T-helper 17 cell (primary cell): Measurements from ENCODE around the gene ZNRF1. TPM values are rescaled to one million over a fixed set of nuclear protein-coding genes. Genes with fewer than 3 reads are reported as not detected.
"Not testable (repeated sequence)": the region's sequence is repeated elsewhere in the genome, so short reads cannot be mapped to it uniquely, and the experiment has no call there.

Experiments
- ATAC-seq: fragments of 150-1000 bp; cut with Tn5 transposase; 2 replicates; pipeline ENCODE4 v1.10.0; 2021; ENCODE audit warnings: mild to moderate bottlenecking, moderate library complexity
- DNase-seq, 3 donors: peaks; one replicate each; pipeline versions ENCODE4 v3.0.0 to v3.0.0-alpha.2; 2020 to 2021
- H3K9me3 ChIP-seq: one replicate; pipeline ENCODE4 v1.7.0; 2013; ENCODE audit warnings: low read length, mild to moderate bottlenecking; ENCODE audit not compliant: control insufficient read depth, poor library complexity, severe bottlenecking
- H3K27ac Mint-ChIP-seq: one replicate; pipeline ENCODE4 v1.8.0; 2022; ENCODE audit warnings: mild to moderate bottlenecking, moderate library complexity, mixed read lengths
- H3K27me3 Mint-ChIP-seq: one replicate; pipeline ENCODE4 v1.8.0; 2022; ENCODE audit warnings: mixed read lengths
- H3K36me3 Mint-ChIP-seq: one replicate; pipeline ENCODE4 v1.8.0; 2022; ENCODE audit warnings: low read depth, mixed read lengths
- H3K4me1 Mint-ChIP-seq: one replicate; pipeline ENCODE4 v1.8.0; 2022; ENCODE audit warnings: mild to moderate bottlenecking, mixed read lengths
- H3K4me3 Mint-ChIP-seq: one replicate; pipeline ENCODE4 v1.8.0; 2022; ENCODE audit warnings: mild to moderate bottlenecking, moderate library complexity, mixed read lengths
- total RNA-seq, 4 donors: library from RNA in 2 of 4; stranded (reverse) in 2 of 4; gene quantifications; one replicate each; pipeline ENCODE4 v1.2.3 and lab custom pipeline; 2022 to 2026

Gene ZNRF1
- total RNA-seq, 2 donors from 2014 or later, result 10.7 to 18.1 TPM

GRCh38 chr16:75116911-75117245, 118.1 kb downstream of the ZNRF1 start:
- Mint-ChIP-seq H3K36me3 (no peaks in the 10 kb centered on the region), H3K27me3 (peaks cover 4% of the 10 kb centered on the region)
- ATAC-seq, result no peak

DNA sequence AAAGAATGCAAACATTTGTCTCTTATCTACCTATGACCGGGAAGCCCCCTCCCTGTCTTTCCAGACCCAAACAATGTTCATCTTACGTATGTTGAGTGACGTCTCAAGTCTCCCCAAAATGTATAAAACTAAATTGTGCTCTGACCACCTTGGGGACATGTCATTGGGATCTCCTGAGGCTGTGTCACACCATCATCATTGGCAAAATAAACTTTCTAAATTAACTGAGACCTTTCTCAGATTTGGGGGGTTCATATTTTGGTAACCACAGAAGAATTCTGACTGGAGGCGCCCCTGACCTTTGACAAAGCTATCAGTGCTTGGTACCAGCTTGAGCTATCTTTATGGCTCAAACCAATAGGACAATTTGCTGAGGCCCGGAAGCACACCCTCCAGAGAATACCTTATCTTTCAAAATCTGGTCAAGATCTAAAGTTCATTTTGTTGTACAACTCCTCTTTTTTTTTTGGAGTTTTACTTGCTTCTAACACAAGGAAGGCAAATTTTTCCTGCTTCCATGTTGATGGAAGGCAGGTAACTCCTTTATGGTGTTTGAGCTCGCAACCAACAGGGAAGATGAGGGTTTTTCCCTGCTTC, 120.2 kb downstream of the ZNRF1 start:
- H3K4me3 Mint-ChIP-seq, result no peak overlapping the region
- H3K27ac Mint-ChIP-seq, result no peak overlapping the region
- ATAC-seq, result no peak
- no peaks in the 10 kb centered on the region for H3K9me3 ChIP-seq
- no peak for DNase-seq
- H3K27me3 Mint-ChIP-seq, result no peaks in the 10 kb centered on the region
- H3K4me1 Mint-ChIP-seq, result peaks cover 6% of the 10 kb centered on the region
- H3K36me3 Mint-ChIP-seq, result no peaks in the 10 kb centered on the region

More at GRCh38 chr16:75116911-75117245, 118.1 kb downstream of the ZNRF1 start:
- DNase-seq, result no peak
- peaks cover 6% of the 10 kb centered on the region for H3K4me1 Mint-ChIP-seq
- H3K9me3 ChIP-seq, result no peaks in the 10 kb centered on the region
- no peak overlapping the region for H3K27ac Mint-ChIP-seq
- no peak overlapping the region for H3K4me3 Mint-ChIP-seq

GRCh38 chr16:75120253-75120652, 121.4 kb downstream of the ZNRF1 start:
- Mint-ChIP-seq H3K36me3 (no peaks in the 10 kb centered on the region), H3K27ac (no peak overlapping the region), H3K4me3 (no peak overlapping the region), H3K4me1 (peaks cover 6% of the 10 kb centered on the region), H3K27me3 (no peaks in the 10 kb centered on the region)
- no peak for DNase-seq
- ATAC-seq, result no peak
- no peaks in the 10 kb centered on the region for H3K9me3 ChIP-seq

- H3K4me3 Mint-ChIP-seq, result no peak overlapping the region
- no peak overlapping the region for H3K27ac Mint-ChIP-seq
- DNase-seq, result no peak
These were observed 123.2 kb downstream of the ZNRF1 start for GRCh38 chr16:75121949-75122568.

GRCh38 chr16:75122609-75123008, 123.8 kb downstream of the ZNRF1 start:
- Mint-ChIP-seq H3K4me3 (no peak overlapping the region), H3K4me1 (no peaks in the 10 kb centered on the region), H3K36me3 (no peaks in the 10 kb centered on the region), H3K27me3 (no peaks in the 10 kb centered on the region), H3K27ac (no peak overlapping the region)
- no peak for DNase-seq
- H3K9me3 ChIP-seq, result no peaks in the 10 kb centered on the region
- no peak for ATAC-seq

More at GRCh38 chr16:75121949-75122568, 123.2 kb downstream of the ZNRF1 start:
- ATAC-seq, result no peak
- Mint-ChIP-seq H3K4me1 (no peaks in the 10 kb centered on the region), H3K27me3 (no peaks in the 10 kb centered on the region), H3K36me3 (no peaks in the 10 kb centered on the region)
- H3K9me3 ChIP-seq, result no peaks in the 10 kb centered on the region

DNA sequence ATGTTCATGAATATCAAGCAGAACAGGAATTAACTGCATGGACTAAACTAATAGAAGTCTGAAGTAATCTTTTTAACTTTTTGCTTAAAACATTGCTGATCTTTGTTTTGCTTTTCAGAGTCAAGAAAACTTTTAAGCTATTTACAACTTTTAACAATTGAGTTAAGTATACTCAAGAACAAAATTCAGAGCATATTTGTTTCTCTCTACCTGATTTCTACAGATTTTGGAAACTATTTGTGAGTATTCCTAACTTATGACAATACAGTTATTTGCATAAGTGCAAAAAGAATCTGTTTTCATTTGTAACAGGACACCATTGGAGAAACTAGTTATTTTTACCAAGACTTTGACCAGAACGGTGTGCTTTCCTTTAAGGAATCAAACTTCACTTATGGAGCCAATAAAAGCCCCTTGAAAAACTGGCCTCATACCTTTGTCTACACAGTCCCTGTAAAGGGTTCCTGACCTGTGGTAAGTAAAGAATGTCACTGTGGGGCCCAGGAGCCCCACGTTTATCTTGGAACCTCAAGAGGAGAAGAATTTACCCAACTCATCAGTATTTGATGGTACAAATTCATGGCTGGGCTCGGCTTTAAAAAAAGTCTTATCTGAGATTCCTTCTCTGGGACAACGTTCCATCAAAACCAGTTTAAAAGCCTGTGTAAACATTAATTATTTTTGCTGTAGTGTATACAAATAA, 129.0 kb downstream of the ZNRF1 start:
- Mint-ChIP-seq H3K36me3 (no peaks in the 10 kb centered on the region), H3K27ac (no peak overlapping the region), H3K4me3 (no peak overlapping the region), H3K27me3 (peaks cover 9% of the 10 kb centered on the region), H3K4me1 (peaks cover 13% of the 10 kb centered on the region)
- H3K9me3 ChIP-seq, result no peaks in the 10 kb centered on the region
- DNase-seq (no peak), ATAC-seq (no peak)

GRCh38 chr16:75129421-75130149, 130.8 kb downstream of the ZNRF1 start:
- not testable (repeated sequence) for H3K27me3 Mint-ChIP-seq, DNase-seq, H3K36me3 Mint-ChIP-seq, H3K27ac Mint-ChIP-seq, H3K9me3 ChIP-seq, ATAC-seq, H3K4me3 Mint-ChIP-seq
- peaks cover 13% of the 10 kb centered on the region for H3K4me1 Mint-ChIP-seq

GRCh38 chr16:75130150-75130771, 131.4 kb downstream of the ZNRF1 start:
- Mint-ChIP-seq H3K4me1 (peaks cover 13% of the 10 kb centered on the region), H3K27ac (no peak overlapping the region), H3K36me3 (no peaks in the 10 kb centered on the region), H3K4me3 (no peak overlapping the region), H3K27me3 (peaks cover 9% of the 10 kb centered on the region)
- no peaks in the 10 kb centered on the region for H3K9me3 ChIP-seq
- ATAC-seq (no peak), DNase-seq (no peak)

GRCh38 chr16:75131081-75131480, 132.3 kb downstream of the ZNRF1 start:
- no peak overlapping the region for H3K4me3 Mint-ChIP-seq
- peaks cover 9% of the 10 kb centered on the region for H3K27me3 Mint-ChIP-seq
- no peak overlapping the region for H3K27ac Mint-ChIP-seq
- peaks cover 13% of the 10 kb centered on the region for H3K4me1 Mint-ChIP-seq
- H3K9me3 ChIP-seq, result no peaks in the 10 kb centered on the region
- ATAC-seq, result no peak
- DNase-seq, result no peak
- no peaks in the 10 kb centered on the region for H3K36me3 Mint-ChIP-seq

- no peaks in the 10 kb centered on the region for H3K9me3 ChIP-seq
- DNase-seq (no peak), ATAC-seq (no peak)
- H3K27ac Mint-ChIP-seq, result no peak overlapping the region
- H3K27me3 Mint-ChIP-seq, result no peaks in the 10 kb centered on the region
- no peak overlapping the region for H3K4me3 Mint-ChIP-seq
- H3K36me3 Mint-ChIP-seq, result peaks cover 2% of the 10 kb centered on the region
- H3K4me1 Mint-ChIP-seq, result peaks cover 7% of the 10 kb centered on the region
These were observed 139.4 kb downstream of the ZNRF1 start for GRCh38 chr16:75138233-75138632.

DNA sequence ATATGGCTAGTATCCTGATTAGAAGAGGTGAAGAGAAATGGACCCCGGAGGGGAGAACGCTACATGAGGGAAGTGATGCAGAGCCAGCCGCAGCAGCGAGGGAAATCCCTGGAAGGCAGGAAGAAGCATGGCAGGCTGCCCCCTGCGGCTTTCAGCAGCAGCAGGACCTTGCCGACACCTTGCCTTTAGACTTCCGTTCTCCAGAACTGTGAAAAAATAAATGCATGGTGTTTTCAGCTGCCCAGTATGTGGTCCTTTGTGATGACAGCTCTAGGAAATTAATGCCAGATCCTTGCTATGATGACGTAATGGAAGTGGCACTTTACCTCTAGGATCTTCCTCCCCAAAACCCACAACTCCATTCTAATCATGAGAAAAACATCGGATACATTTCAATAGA, 139.8 kb downstream of the ZNRF1 start:
- Mint-ChIP-seq H3K4me1 (peaks cover 7% of the 10 kb centered on the region), H3K27ac (no peak overlapping the region), H3K27me3 (no peaks in the 10 kb centered on the region), H3K4me3 (no peak overlapping the region), H3K36me3 (peaks cover 2% of the 10 kb centered on the region)
- no peaks in the 10 kb centered on the region for H3K9me3 ChIP-seq
- DNase-seq (no peak), ATAC-seq (no peak)

DNA sequence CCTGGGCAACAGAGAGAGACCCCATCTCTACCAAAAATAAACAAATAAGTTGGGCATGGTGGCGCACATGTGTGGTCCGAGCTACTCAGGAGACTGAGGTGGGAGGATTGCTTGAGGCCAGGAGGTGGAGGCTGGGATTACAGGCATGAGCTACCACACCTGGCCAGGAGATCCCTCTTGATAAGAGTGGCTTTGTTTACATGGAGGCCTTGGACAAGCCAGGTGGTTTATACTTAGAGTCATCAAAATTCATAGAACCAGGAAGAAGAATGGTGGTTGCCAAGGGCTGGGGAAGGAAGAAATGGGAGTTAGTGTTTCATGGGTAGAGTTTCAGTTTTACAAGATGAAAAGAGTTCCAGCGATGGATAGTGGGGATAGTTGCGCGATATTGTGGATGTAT, 140.7 kb downstream of the ZNRF1 start:
- no peak for ATAC-seq
- Mint-ChIP-seq H3K27ac (no peak overlapping the region), H3K36me3 (peaks cover 2% of the 10 kb centered on the region)

DNA sequence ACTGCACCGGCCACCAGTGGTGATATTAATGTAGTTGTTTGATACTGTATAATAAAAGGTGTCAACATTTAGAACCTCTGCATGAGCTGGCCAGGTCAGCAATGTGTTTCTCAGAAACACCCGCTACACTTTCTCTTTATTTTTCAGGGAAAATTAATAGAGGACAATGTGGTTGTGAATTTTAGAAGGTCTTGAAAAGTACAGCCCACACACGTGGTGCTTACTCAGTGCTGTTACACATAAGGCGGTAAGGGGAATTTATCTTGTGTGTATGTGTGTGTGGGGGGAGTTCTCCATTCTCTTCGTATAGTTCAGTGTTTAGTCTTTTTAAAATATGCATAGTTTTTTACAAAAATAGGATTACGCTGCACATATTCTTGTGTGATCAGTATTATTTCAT, 145.1 kb downstream of the ZNRF1 start:
- H3K4me3 Mint-ChIP-seq, result no peak overlapping the region
- DNase-seq (no peak), ATAC-seq (no peak)
- H3K27me3 Mint-ChIP-seq, result no peaks in the 10 kb centered on the region
- H3K36me3 Mint-ChIP-seq, result peaks cover 2% of the 10 kb centered on the region
- H3K9me3 ChIP-seq, result no peaks in the 10 kb centered on the region
- H3K27ac Mint-ChIP-seq, result no peak overlapping the region
- H3K4me1 Mint-ChIP-seq, result peaks cover 2% of the 10 kb centered on the region

More for the DNA sequence above, 140.7 kb downstream of the ZNRF1 start:
- no peaks in the 10 kb centered on the region for H3K9me3 ChIP-seq
- Mint-ChIP-seq H3K4me1 (peaks cover 7% of the 10 kb centered on the region), H3K4me3 (no peak overlapping the region), H3K27me3 (no peaks in the 10 kb centered on the region)
- no peak for DNase-seq
